IMR-90 (cell line): ENCODE data around the gene C20orf173. TPM values are rescaled to one million over a fixed set of nuclear protein-coding genes. Genes with fewer than 3 reads are reported as not detected.

Source experiments
- ATAC-seq: fragments of 200-7000 bp; cut with Tn5 transposase; 2 replicates; pipeline ENCODE4 v1.9.1; 2020; ENCODE audit warnings: low read depth, mild to moderate bottlenecking, moderate library complexity
- BruUV-seq: library from RNA; stranded (reverse); fragments of 400-500 nt; replicated peaks from 2 replicates; lab custom pipeline; 2021; lab: Mats Ljungman, UMichigan
- CTCF ChIA-PET: fragments of 300-600 bp; formaldehyde crosslinking; extraction: SDS; loops from one replicate; lab custom pipeline; 2021; ENCODE audit warnings: antibody characterized with exemption; lab: Yijun Ruan, JAX
- POLR2A ChIA-PET: fragments of 300-600 bp; sonication (Branson Sonifier 250); formaldehyde crosslinking; loops from one replicate; lab custom pipeline; 2022; ENCODE audit warnings: antibody characterized with exemption; ENCODE audit not compliant: unreplicated experiment; lab: Charles Lee
- DNase-seq: peaks from one replicate; pipeline ENCODE4 v3.0.0; 2013
- H2AFZ ChIP-seq: replicated peaks from 2 replicates; pipeline ENCODE3; 2013; ENCODE audit warnings: low read length, mild to moderate bottlenecking; ENCODE audit not compliant: poor library complexity
- H2AK5ac ChIP-seq: 2 replicates; pipeline ENCODE4 v1.6.1; 2013; ENCODE audit warnings: low read depth, low read length, inconsistent platforms
- H2AK9ac ChIP-seq: replicated peaks from 2 replicates; pipeline ENCODE3; 2013; ENCODE audit warnings: mild to moderate bottlenecking, low read depth, low read length, moderate library complexity; ENCODE audit not compliant: poor library complexity
- H2BK120ac ChIP-seq: 2 replicates; pipeline ENCODE4 v1.6.1; 2013; ENCODE audit warnings: low read depth, low read length, inconsistent platforms
- H2BK15ac ChIP-seq: 3 replicates; pipeline ENCODE4 v1.6.1; 2013; ENCODE audit warnings: low read depth, low read length, inconsistent platforms
- H2BK20ac ChIP-seq: 2 replicates; pipeline ENCODE4 v1.6.1; 2013; ENCODE audit warnings: low read depth, mild to moderate bottlenecking, inconsistent platforms, low read length, moderate library complexity
- H2BK5ac ChIP-seq: 2 replicates; pipeline ENCODE4 v1.6.1; 2013; ENCODE audit warnings: mild to moderate bottlenecking, low read depth, low read length, inconsistent platforms; ENCODE audit not compliant: poor library complexity, severe bottlenecking
- H3K14ac ChIP-seq: replicated peaks from 2 replicates; pipeline ENCODE4 v1.6.1; 2013; ENCODE audit warnings: low read depth, low read length, inconsistent platforms
- H3K18ac ChIP-seq: 2 replicates; pipeline ENCODE4 v1.6.1; 2013; ENCODE audit warnings: low read depth, low read length, control low read depth
- H3K23ac ChIP-seq: 2 replicates; pipeline ENCODE4 v1.6.1; 2013; ENCODE audit warnings: low read depth, low read length, inconsistent platforms
- H3K27ac ChIP-seq: 2 replicates; pipeline ENCODE4 v1.5.1; 2013; ENCODE audit warnings: mild to moderate bottlenecking, control low read depth, low read length; ENCODE audit not compliant: insufficient read depth
- H3K27me3 ChIP-seq: 2 replicates; pipeline ENCODE4 v1.6.1; 2013; ENCODE audit warnings: low read length; ENCODE audit not compliant: control insufficient read depth, insufficient read depth
- H3K36me3 ChIP-seq: 2 replicates; pipeline ENCODE4 v1.6.1; 2013; ENCODE audit warnings: low read length, mixed read lengths; ENCODE audit not compliant: control insufficient read depth, insufficient read depth
- H3K4ac ChIP-seq: 2 replicates; pipeline ENCODE4 v1.6.1; 2013; ENCODE audit warnings: low read depth, low read length, inconsistent platforms
- H3K4me1 ChIP-seq: 2 replicates; pipeline ENCODE4 v1.6.1; 2013; ENCODE audit warnings: low read length, mixed read lengths; ENCODE audit not compliant: control insufficient read depth, insufficient read depth
- H3K4me2 ChIP-seq: 2 replicates; pipeline ENCODE4 v1.6.1; 2013; ENCODE audit warnings: low read depth, mild to moderate bottlenecking, control low read depth, low read length, moderate library complexity
- H3K4me3 ChIP-seq: 2 replicates; pipeline ENCODE4 v1.5.1; 2013; ENCODE audit warnings: low read depth, mild to moderate bottlenecking, control low read depth, low read length, moderate library complexity; ENCODE audit not compliant: insufficient read depth
- H3K56ac ChIP-seq: 2 replicates; pipeline ENCODE4 v1.6.1; 2013; ENCODE audit warnings: low read length, inconsistent platforms; ENCODE audit not compliant: insufficient read depth; ENCODE audit errors: extremely low read depth
- H3K79me1 ChIP-seq, 2 experiments: 2 replicates each; pipeline ENCODE4 v1.6.1; 2013; ENCODE audit warnings: low read length in 2 of 2, inconsistent platforms in 1 of 2, low read depth in 1 of 2
- H3K9ac ChIP-seq: 2 replicates; pipeline ENCODE4 v1.6.1; 2013; ENCODE audit warnings: low read depth, low read length, control low read depth
- H3K9me1 ChIP-seq: 2 replicates; pipeline ENCODE4 v1.6.1; 2013; ENCODE audit warnings: low read length, inconsistent platforms; ENCODE audit not compliant: insufficient read depth
- H3K9me3 ChIP-seq: 2 replicates; pipeline ENCODE4 v1.6.1; 2013; ENCODE audit warnings: low read length; ENCODE audit not compliant: control insufficient read depth, insufficient read depth
- H4K20me1 ChIP-seq: 2 replicates; pipeline ENCODE4 v1.6.1; 2013; ENCODE audit warnings: low read length, inconsistent platforms; ENCODE audit not compliant: insufficient read depth
- H4K5ac ChIP-seq: 2 replicates; pipeline ENCODE4 v1.6.1; 2013; ENCODE audit warnings: mild to moderate bottlenecking, low read depth, low read length, control low read depth
- H4K8ac ChIP-seq, 2 experiments: 2 replicates each; pipeline ENCODE4 v1.6.1; 2013; ENCODE audit warnings: low read depth in 2 of 2, low read length in 2 of 2, control low read depth in 1 of 2, inconsistent platforms in 1 of 2
- H4K91ac ChIP-seq: 2 replicates; pipeline ENCODE4 v1.6.1; 2013; ENCODE audit warnings: low read depth, low read length, inconsistent platforms; ENCODE audit not compliant: insufficient read depth
- BHLHE40 ChIP-seq: fragments of 150-350 bp; IDR thresholded peaks from 2 replicates; pipeline ENCODE4 v1.6.1; 2016; ENCODE audit warnings: mild to moderate bottlenecking, low read depth, low read length
- WGBS, 2 experiments: methylation state at CpG; one replicate each; pipeline versions ENCODE4 v1.1.5 to v1.1.7; 2013; ENCODE audit warnings: missing lambda C conversion rate in 2 of 2; ENCODE audit not compliant: insufficient read length in 1 of 2; ENCODE audit errors: extremely low coverage in 2 of 2; 5-methylcytosine and 5-hydroxymethylcytosine counted together
- dilution Hi-C: fragments of 300-500 bp; cut with HindIII; formaldehyde crosslinking; loops from one replicate; pipeline ENCODE4 v1.14.3; 2018; ENCODE audit warnings: low sequenced_read_pairs; ENCODE audit not compliant: unreplicated experiment
- in situ Hi-C: fragments of 300-500 bp; cut with MboI; formaldehyde crosslinking; loops from 3 replicates; pipeline ENCODE4 v1.14.3; 2019; ENCODE audit warnings: low sequenced_read_pairs, inconsistent platforms, mixed read lengths
- intact Hi-C: fragments of 100-400 bp; cut with micrococcal nuclease; formaldehyde crosslinking; loops from 2 replicates; pipeline ENCODE4 v1.10.0; 2022
- polyA plus RNA-seq, 3 experiments: library from polyadenylated mRNA; depleted of rRNA; stranded (reverse); fragments of >200 nt; gene quantifications; 2 replicates each; pipeline ENCODE4 v1.2.3, GENCODE V29; 2012; ENCODE audit warnings: low replicate concordance in 1 of 3
- total RNA-seq: library from RNA; depleted of rRNA; stranded (reverse); fragments of >200 nt; gene quantifications from 2 replicates; pipeline ENCODE4 v1.2.3, GENCODE V29; 2012
- TF ChIP-seq, protein P1 (sequence below): conservative IDR thresholded peaks from 2 replicates; pipeline ENCODE4 v1.5.1; 2012; ENCODE audit warnings: mild to moderate bottlenecking, low read depth, low read length, improper control_type of control experiment

C20orf173 gene
- total and polyA plus RNA-seq, 2 of the 4 experiments (the other 2 are of a cell fraction): not detected

DNA sequence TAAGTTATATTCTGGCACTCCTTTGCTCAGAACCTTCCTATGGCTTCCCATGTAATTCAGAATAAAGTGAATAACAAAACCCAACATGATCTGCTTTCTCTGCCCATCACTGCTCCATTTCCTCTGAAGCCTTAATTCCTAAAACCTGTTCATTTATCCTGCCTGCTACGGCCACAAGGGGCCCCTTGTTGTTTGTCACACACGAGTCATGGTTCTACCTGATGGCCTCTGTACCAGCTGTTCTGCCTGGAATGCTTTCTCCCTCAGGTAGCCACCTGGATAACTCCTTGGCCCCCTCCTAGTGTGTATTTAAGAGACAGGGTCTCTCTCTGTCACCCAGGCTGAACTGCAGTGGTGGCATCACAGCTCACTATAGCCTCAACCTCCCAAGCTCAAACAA, 39.2 kb upstream of the C20orf173 start:
- Histone ChIP-seq H3K18ac (no peak overlapping the region), H4K91ac (no peak overlapping the region), H3K4me1 (no peaks in the 10 kb centered on the region), H3K56ac (no peak overlapping the region), H3K27me3 (no peaks in the 10 kb centered on the region), H3K4me3 (no peak overlapping the region), H3K79me1 (no peaks in the 10 kb centered on the region), H3K4ac (no peak overlapping the region), H2AFZ (no peak overlapping the region), H2BK20ac (no peak overlapping the region), H3K9me3 (peaks cover 3% of the 10 kb centered on the region; the same call in 1 of the 2 replicates), H3K4me2 (no peak overlapping the region), H4K8ac (no peak overlapping the region), H3K9me1 (no peaks in the 10 kb centered on the region), H4K20me1 (no peaks in the 10 kb centered on the region), H4K5ac (no peak overlapping the region), H2BK120ac (no peak overlapping the region), H3K36me3 (no peaks in the 10 kb centered on the region), H2AK5ac (no peak overlapping the region), H2BK15ac (no peak overlapping the region), H3K14ac (no peak overlapping the region), H2AK9ac (no peak overlapping the region), H3K27ac (no peak overlapping the region), H2BK5ac (no peak overlapping the region), H3K9ac (no peak overlapping the region), H3K23ac (no peak overlapping the region)
- in situ Hi-C loops (no loop called here), intact Hi-C loops (loop anchor here (10.0 kb wide), 1 partner anchor 96 kb away; the partner anchor contains the start of genes CPNE1 and RBM12), dilution Hi-C loops (no loop called here)
- 17% methylated on average over 1 of the region's 2 CpGs; no CpG with 5 or more reads in 1 of the 2 experiments for WGBS, 2 experiments
- CTCF ChIA-PET: interaction anchor here (0.7 kb wide), 1 partner anchor 1069 kb away, joined by 4 read pairs; no protein-coding TSS in a partner anchor
- BruUV-seq: no TSS peak
- POLR2A ChIA-PET: no interaction called here
- TF ChIP-seq, protein P1, sequence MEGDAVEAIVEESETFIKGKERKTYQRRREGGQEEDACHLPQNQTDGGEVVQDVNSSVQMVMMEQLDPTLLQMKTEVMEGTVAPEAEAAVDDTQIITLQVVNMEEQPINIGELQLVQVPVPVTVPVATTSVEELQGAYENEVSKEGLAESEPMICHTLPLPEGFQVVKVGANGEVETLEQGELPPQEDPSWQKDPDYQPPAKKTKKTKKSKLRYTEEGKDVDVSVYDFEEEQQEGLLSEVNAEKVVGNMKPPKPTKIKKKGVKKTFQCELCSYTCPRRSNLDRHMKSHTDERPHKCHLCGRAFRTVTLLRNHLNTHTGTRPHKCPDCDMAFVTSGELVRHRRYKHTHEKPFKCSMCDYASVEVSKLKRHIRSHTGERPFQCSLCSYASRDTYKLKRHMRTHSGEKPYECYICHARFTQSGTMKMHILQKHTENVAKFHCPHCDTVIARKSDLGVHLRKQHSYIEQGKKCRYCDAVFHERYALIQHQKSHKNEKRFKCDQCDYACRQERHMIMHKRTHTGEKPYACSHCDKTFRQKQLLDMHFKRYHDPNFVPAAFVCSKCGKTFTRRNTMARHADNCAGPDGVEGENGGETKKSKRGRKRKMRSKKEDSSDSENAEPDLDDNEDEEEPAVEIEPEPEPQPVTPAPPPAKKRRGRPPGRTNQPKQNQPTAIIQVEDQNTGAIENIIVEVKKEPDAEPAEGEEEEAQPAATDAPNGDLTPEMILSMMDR: 0 out of 2 replicates have a peak, but pooled peaks have one; percentile 3
- TF ChIP-seq BHLHE40: no peak
- ATAC-seq (no peak), DNase-seq (no peak)
